ENCODE measurements around the gene LANCL3. TPM values are rescaled to one million over a fixed set of nuclear protein-coding genes. Genes with fewer than 3 reads are reported as not detected.

LANCL3 gene
- total RNA-seq, 1 experiment from 2014 or later, result 0.26 TPM

- no peak overlapping the region for H3K27ac Mint-ChIP-seq
- no CpG with 5 or more reads among the region's 1 CpG for WGBS (ENCODE audit: extremely low coverage, insufficient read length, low lambda C conversion rate)
Measured at GRCh38 chrX:37603938-37604409, 32.5 kb downstream of the LANCL3 start.

More at GRCh38 chrX:37603938-37604409, 32.5 kb downstream of the LANCL3 start:
- DNase-seq, result no peak
- Histone ChIP-seq H3K9ac (ENCODE audit: extremely low read depth, insufficient read length, low read length) (no peak overlapping the region), H3K27ac (ENCODE audit: insufficient read length, low read depth, low read length) (no peak overlapping the region), H2BK120ac (ENCODE audit: low read depth, low read length, poor library complexity, severe bottlenecking) (no peak overlapping the region), H4K5ac (ENCODE audit: insufficient read length, low read depth, low read length) (no peak overlapping the region), H3K4ac (ENCODE audit: low read depth, low read length) (no peak overlapping the region), H3K56ac (ENCODE audit: insufficient read length, low read depth, low read length) (no peak overlapping the region), H2BK20ac (ENCODE audit: low read depth, low read length, poor library complexity, severe bottlenecking) (no peak overlapping the region), H3K27me3 (ENCODE audit: insufficient read depth, low read length) (no peaks in the 10 kb centered on the region), H3K23me2 (ENCODE audit: insufficient read length, low read depth, low read length, poor library complexity, severe bottlenecking) (no peaks in the 10 kb centered on the region), H2BK15ac (ENCODE audit: low read depth, low read length) (no peak overlapping the region), H2AK5ac (ENCODE audit: insufficient read length, low read length) (no peak overlapping the region), H4K20me1 (ENCODE audit: control insufficient read depth, insufficient read depth, insufficient read length) (no peaks in the 10 kb centered on the region), H2AFZ (ENCODE audit: low read length) (no peak overlapping the region), H4K91ac (ENCODE audit: insufficient read length, low read depth, low read length) (no peak overlapping the region), H3K79me2 (ENCODE audit: insufficient read depth, low read length) (no peaks in the 10 kb centered on the region), H4K8ac (replicated peaks; ENCODE audit: insufficient read length, low read depth, low read length) (no peak overlapping the region), H3K4me1 (ENCODE audit: insufficient read depth, low read length) (no peaks in the 10 kb centered on the region), H3K18ac (ENCODE audit: insufficient read length, low read depth, low read length) (no peak overlapping the region), H3K14ac (ENCODE audit: insufficient read depth, low read length) (no peak overlapping the region), H3K23ac (ENCODE audit: insufficient read length, low read depth, low read length) (no peak overlapping the region), H3K79me1 (ENCODE audit: insufficient read depth, low read depth, low read length, poor library complexity, severe bottlenecking) (no peaks in the 10 kb centered on the region), H3K9me3 (ENCODE audit: control insufficient read depth, low read depth, low read length) (no peaks in the 10 kb centered on the region), H2BK5ac (ENCODE audit: insufficient read length, low read length) (no peak overlapping the region), H2BK12ac (ENCODE audit: insufficient read length, low read depth, low read length) (no peak overlapping the region), H3T11ph (ENCODE audit: low read length) (no peak overlapping the region), H3K4me2 (ENCODE audit: insufficient read depth, insufficient read length, low read length) (no peak overlapping the region)
- H3K4me3 Mint-ChIP-seq, result no peak overlapping the region
- peaks cover 63% of the 10 kb centered on the region in 2 experiments for H3K9me3 Mint-ChIP-seq
- TF ChIP-seq CTCF (conservative IDR thresholded peaks at IDR 0.05), result no peak
- H3K36me3 Mint-ChIP-seq (ENCODE audit: insufficient read depth in 1 of 3, low read depth in 3 of 3), result peaks cover 0 to 4% (median 0%) of the 10 kb centered on the region in 3 experiments; a peak in 3 of 7 replicates
- H3K27me3 Mint-ChIP-seq (ENCODE audit: low read depth), result no peaks in the 10 kb centered on the region; the same call in 1 of the 2 replicates
- peaks cover 12 to 15% of the 10 kb centered on the region in 2 experiments for H3K4me1 Mint-ChIP-seq
